GM19035 (cell line): ENCODE results near the gene ZNF500.
"Not testable (repeated sequence)": the region's sequence is repeated elsewhere in the genome, so short reads cannot be mapped to it uniquely, and the experiment has no call there.

Experiments
- ATAC-seq: cut with Tn5 transposase; IDR thresholded peaks from one replicate; pipeline ENCODE4 v1.9.1; 2021; ENCODE audit not compliant: unreplicated experiment

ZNF500 gene

GRCh38 chr16:4796982-4797804 lies 30.2 kb upstream of the ZNF500 start:
- no peak for ATAC-seq

- ATAC-seq, result no peak
Observed at GRCh38 chr16:4795828-4796572, 29.0 kb upstream of the ZNF500 start.

- no peak for ATAC-seq
Observed at GRCh38 chr16:4795181-4795827, 28.3 kb upstream of the ZNF500 start, which contains the start of gene SMIM22. SMIM22 (plus strand) TSS chr16:4795369; CDS start chr16:4795735, 366 bp downstream.

- no peak for ATAC-seq
Observed at GRCh38 chr16:4792951-4793513, 26.1 kb upstream of the ZNF500 start.

GRCh38 chr16:4790871-4791270 lies 23.9 kb upstream of the ZNF500 start:
- ATAC-seq, result no peak

GRCh38 chr16:4790261-4790660 lies 23.3 kb upstream of the ZNF500 start:
- ATAC-seq, result no peak

- ATAC-seq, result no peak
Observed at GRCh38 chr16:4788910-4789309, 21.9 kb upstream of the ZNF500 start.

- no peak for ATAC-seq
Observed at GRCh38 chr16:4788489-4788889, 21.5 kb upstream of the ZNF500 start.

GRCh38 chr16:4787627-4788482 lies 20.9 kb upstream of the ZNF500 start, which contains the start of gene SEPTIN12:
SEPTIN12 (minus strand) TSS chr16:4788345; CDS start chr16:4787645, 700 bp downstream.
- no peak for ATAC-seq

GRCh38 chr16:4787068-4787467 lies 20.1 kb upstream of the ZNF500 start:
- no peak for ATAC-seq

- ATAC-seq, result no peak
Observed at GRCh38 chr16:4785758-4786433, 18.9 kb upstream of the ZNF500 start.

- not testable (repeated sequence) for ATAC-seq
Observed at GRCh38 chr16:4784444-4784987, 17.6 kb upstream of the ZNF500 start.

GRCh38 chr16:4783951-4784336 lies 17.0 kb upstream of the ZNF500 start:
- ATAC-seq, result no peak

- no peak for ATAC-seq
Observed at GRCh38 chr16:4783251-4783950, 16.4 kb upstream of the ZNF500 start.

GRCh38 chr16:4780235-4780634 lies 13.3 kb upstream of the ZNF500 start:
- no peak for ATAC-seq

- no peak for ATAC-seq
Observed at GRCh38 chr16:4778050-4778392, 11.1 kb upstream of the ZNF500 start.

- no peak for ATAC-seq
Observed at GRCh38 chr16:4777339-4778049, 10.5 kb upstream of the ZNF500 start.

- ATAC-seq, result no peak
Observed at GRCh38 chr16:4776141-4776705, 9.3 kb upstream of the ZNF500 start.
